ENCODE results near the gene SRSF12. TPM values are rescaled to one million over a fixed set of nuclear protein-coding genes. Genes with fewer than 3 reads are reported as not detected.

The SRSF12 gene
- total and polyA plus RNA-seq, 4 experiments from 2014 or later = 0.06 to 0.11 TPM; not detected in 2

DNA sequence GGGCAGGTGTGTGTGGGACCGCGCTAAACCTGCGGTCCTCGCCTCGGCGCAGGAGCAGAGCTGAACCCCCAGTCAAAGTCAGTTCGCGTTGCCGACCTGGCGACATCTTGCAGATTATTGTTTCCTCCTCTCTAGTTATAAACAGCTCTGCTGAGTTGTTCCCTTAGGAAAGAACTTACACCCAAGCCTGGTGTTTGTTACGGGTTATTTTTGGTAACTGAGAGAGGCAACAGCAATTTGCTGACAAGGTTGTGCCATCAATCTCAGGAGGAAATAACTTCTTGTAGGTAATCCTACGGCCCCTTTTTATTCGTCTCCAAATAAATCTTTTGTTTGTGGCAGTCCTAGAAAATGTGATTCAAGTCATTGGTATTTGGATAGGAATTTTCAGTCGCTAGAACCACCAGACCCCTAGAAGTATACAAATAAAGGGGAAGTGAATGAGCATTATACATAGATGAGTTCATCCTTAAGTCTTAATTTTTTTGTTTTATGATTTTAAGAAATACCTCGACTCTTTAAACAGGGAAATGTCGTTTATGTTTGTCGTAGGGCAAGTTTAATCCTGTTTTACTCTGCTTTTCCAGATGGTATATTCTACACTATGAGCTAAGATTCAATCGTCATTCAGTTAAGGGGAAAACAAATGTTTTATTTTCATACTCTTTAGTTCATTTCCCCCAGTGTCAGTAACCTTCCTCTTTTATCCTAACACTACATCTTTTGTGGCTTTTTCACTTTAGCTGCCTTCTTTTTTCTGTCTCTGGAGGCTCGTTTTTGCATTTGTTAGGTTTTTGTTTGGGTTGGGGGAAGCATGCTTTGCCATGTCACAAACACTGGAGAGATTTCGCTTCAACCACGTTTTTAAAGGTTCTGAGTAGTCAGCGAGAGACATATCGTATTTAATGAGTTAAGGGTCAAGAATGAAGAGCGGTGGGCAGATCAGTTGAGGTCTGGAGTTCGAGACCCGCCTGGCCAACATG lies 29.1 kb upstream of the SRSF12 start:
- ChIA-PET POLR2A (ENCODE audit: partially characterized antibody) (interaction anchor here (0.5 to 4.5 kb wide), 8 partner anchors 10 to 780 kb away, joined by 3 to 155 read pairs (median 4); partner anchors contain the start of genes PNRC1, RNGTT and UBE2J1), CTCF (ENCODE audit: partially characterized antibody) (interaction anchor here (1.3 to 2.5 kb wide), 3 partner anchors 11 to 226 kb away, joined by 3 to 19 read pairs (median 4); partner anchors contain the start of gene PNRC1)
- peaks cover 20% of the 10 kb centered on the region for H3K4me1 ChIP-seq (ENCODE audit: insufficient read depth, low read length)
- DNase-seq = peak in 1 of 5 donors; percentile 27
- no peaks in the 10 kb centered on the region for H3K27me3 Mint-ChIP-seq
- H3K9me3 Mint-ChIP-seq = no peaks in the 10 kb centered on the region
- H3K4me3 ChIP-seq (ENCODE audit: low read length in 2 of 2) = peak overlapping the region; percentile 34 to 44
- intact Hi-C loops (cut with micrococcal nuclease) = loop anchor here (5.0 kb wide), 1 partner anchor 205 kb away; the partner anchor contains the start of gene UBE2J1
- H3K9me3 ChIP-seq (ENCODE audit: control insufficient read depth in 1 of 2, low read length in 2 of 2) = no peaks in the 10 kb centered on the region
- peak overlapping the region; percentile 66 for H3K27ac ChIP-seq (ENCODE audit: low read depth, low read length)
- H3K36me3 ChIP-seq (ENCODE audit: insufficient read depth, low read length) = no peaks in the 10 kb centered on the region
- peak overlapping the region in 6 of 7 donors; percentile 15 to 86 (median 74) for H3K27ac Mint-ChIP-seq
- H3K27me3 ChIP-seq (ENCODE audit: insufficient read depth, low read length) = no peaks in the 10 kb centered on the region
- H3K36me3 Mint-ChIP-seq = peaks cover 6 to 26% of the 10 kb centered on the region in 2 donors
- peak overlapping the region; percentile 80 to 89 (median 87) for H3K4me3 Mint-ChIP-seq
- peaks cover 18 to 35% (median 27%) of the 10 kb centered on the region in 4 donors for H3K4me1 Mint-ChIP-seq

DNA sequence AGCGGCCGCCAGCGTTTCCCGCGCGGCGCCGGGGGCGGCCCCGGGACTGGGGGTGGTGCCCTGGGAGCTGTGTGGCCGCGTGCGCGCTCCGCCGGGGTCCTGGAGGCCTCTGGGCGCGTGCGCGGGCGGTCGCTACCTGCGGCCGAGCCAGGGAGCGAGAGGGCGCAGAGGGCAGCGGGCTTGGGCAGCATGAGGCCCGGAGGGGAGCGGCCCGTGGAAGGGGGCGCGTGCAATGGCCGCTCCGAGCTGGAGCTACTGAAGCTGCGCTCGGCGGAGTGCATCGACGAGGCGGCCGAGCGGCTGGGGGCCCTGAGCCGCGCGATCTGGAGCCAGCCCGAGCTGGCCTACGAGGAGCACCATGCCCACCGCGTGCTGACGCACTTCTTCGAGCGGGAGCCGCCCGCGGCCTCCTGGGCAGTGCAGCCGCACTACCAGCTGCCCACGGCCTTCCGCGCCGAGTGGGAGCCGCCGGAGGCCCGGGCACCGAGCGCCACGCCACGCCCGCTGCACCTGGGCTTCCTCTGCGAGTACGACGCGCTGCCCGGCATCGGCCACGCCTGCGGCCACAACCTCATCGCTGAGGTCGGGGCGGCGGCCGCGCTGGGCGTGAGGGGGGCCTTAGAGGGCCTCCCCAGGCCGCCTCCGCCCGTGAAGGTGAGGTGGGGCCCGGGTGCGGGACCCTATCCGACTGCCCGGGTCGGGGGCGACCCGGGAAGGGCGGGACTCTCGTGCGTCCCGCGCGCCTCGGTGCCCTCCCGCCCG lies 28.3 kb upstream of the SRSF12 start, which contains the start of gene PM20D2:
Gene PM20D2, plus strand, starts transcription at position 100 of the 762 bp plus-strand sequence. Its CDS starts 90 bp downstream, at position 190.
- peak within 1 kb of the TSS; percentile 66 for H3K27ac ChIP-seq (ENCODE audit: low read depth, low read length)
- POLR2A ChIA-PET (ENCODE audit: partially characterized antibody) = interaction anchor here (0.5 to 4.5 kb wide), 15 partner anchors 8 to 492 kb away, joined by 3 to 155 read pairs (median 4); partner anchors contain the start of genes LYRM2, PNRC1, RNGTT and UBE2J1

GRCh38 chr6:89145091-89145955 lies 27.5 kb upstream of the SRSF12 start:
- DNase-seq = peak in 4 of 5 donors; percentile 49 to 56 (median 54)
- H3K4me1 ChIP-seq (ENCODE audit: insufficient read depth, low read length) = peaks cover 20% of the 10 kb centered on the region
- peak overlapping the region; percentile 89 to 98 (median 94) for H3K27ac Mint-ChIP-seq
- intact Hi-C loops (cut with micrococcal nuclease) = loop anchor here (1.0 to 5.0 kb wide), 3 partner anchors 65 to 207 kb away; partner anchors contain the start of genes PNRC1 and UBE2J1
- peaks cover 0 to 20% of the 10 kb centered on the region in 2 donors for H3K36me3 Mint-ChIP-seq
- H3K27ac ChIP-seq (ENCODE audit: low read depth, low read length) = peak overlapping the region; percentile 66
- no peaks in the 10 kb centered on the region for H3K27me3 ChIP-seq (ENCODE audit: insufficient read depth, low read length)
- no peaks in the 10 kb centered on the region for H3K9me3 Mint-ChIP-seq
- peak overlapping the region; percentile 33 to 44 for H3K4me3 ChIP-seq (ENCODE audit: low read length in 2 of 2)
- no peaks in the 10 kb centered on the region for H3K9me3 ChIP-seq (ENCODE audit: control insufficient read depth in 1 of 2, low read length in 2 of 2)
- peaks cover 18 to 35% (median 27%) of the 10 kb centered on the region in 4 donors for H3K4me1 Mint-ChIP-seq
- ChIA-PET POLR2A (ENCODE audit: partially characterized antibody) (interaction anchor here (0.8 to 4.5 kb wide), 12 partner anchors 9 to 493 kb away, joined by 3 to 155 read pairs (median 4); partner anchors contain the start of genes LYRM2, PNRC1, RNGTT and UBE2J1), CTCF (ENCODE audit: partially characterized antibody) (interaction anchor here (1.0 to 2.9 kb wide), 7 partner anchors 16 to 227 kb away, joined by 3 to 19 read pairs (median 5); partner anchors contain the start of gene PNRC1)
- H3K27me3 Mint-ChIP-seq = no peaks in the 10 kb centered on the region
- no peaks in the 10 kb centered on the region for H3K36me3 ChIP-seq (ENCODE audit: insufficient read depth, low read length)
- H3K4me3 Mint-ChIP-seq = peak overlapping the region; percentile 90 to 99 (median 96)

More for the DNA sequence above, 28.3 kb upstream of the SRSF12 start, which contains the start of gene PM20D2:
- peaks cover 0 to 20% of the 10 kb centered on the region in 2 donors for H3K36me3 Mint-ChIP-seq
- H3K27ac Mint-ChIP-seq = peak within 1 kb of the TSS; percentile 89 to 98 (median 94)
- H3K4me1 ChIP-seq (ENCODE audit: insufficient read depth, low read length) = peaks cover 20% of the 10 kb centered on the region
- H3K27me3 ChIP-seq (ENCODE audit: insufficient read depth, low read length) = no peaks in the 10 kb centered on the region
- H3K4me3 Mint-ChIP-seq = peak within 1 kb of the TSS; percentile 90 to 99 (median 96)
- CTCF ChIA-PET (ENCODE audit: partially characterized antibody) = interaction anchor here (1.0 to 2.9 kb wide), 6 partner anchors 17 to 226 kb away, joined by 3 to 19 read pairs (median 4); partner anchors contain the start of gene PNRC1
- H3K4me3 ChIP-seq (ENCODE audit: low read length in 2 of 2) = peak within 1 kb of the TSS; percentile 34 to 44
- no peaks in the 10 kb centered on the region for H3K36me3 ChIP-seq (ENCODE audit: insufficient read depth, low read length)
- no peaks in the 10 kb centered on the region for H3K9me3 ChIP-seq (ENCODE audit: control insufficient read depth in 1 of 2, low read length in 2 of 2)
- no peaks in the 10 kb centered on the region for H3K9me3 Mint-ChIP-seq
- intact Hi-C loops (cut with micrococcal nuclease) = loop anchor here (1.0 to 5.0 kb wide), 3 partner anchors 66 to 206 kb away; partner anchors contain the start of genes PNRC1 and UBE2J1
- H3K27me3 Mint-ChIP-seq = no peaks in the 10 kb centered on the region
- peaks cover 18 to 35% (median 27%) of the 10 kb centered on the region in 4 donors for H3K4me1 Mint-ChIP-seq
- DNase-seq = peak; percentile 52 to 61 (median 57)

DNA sequence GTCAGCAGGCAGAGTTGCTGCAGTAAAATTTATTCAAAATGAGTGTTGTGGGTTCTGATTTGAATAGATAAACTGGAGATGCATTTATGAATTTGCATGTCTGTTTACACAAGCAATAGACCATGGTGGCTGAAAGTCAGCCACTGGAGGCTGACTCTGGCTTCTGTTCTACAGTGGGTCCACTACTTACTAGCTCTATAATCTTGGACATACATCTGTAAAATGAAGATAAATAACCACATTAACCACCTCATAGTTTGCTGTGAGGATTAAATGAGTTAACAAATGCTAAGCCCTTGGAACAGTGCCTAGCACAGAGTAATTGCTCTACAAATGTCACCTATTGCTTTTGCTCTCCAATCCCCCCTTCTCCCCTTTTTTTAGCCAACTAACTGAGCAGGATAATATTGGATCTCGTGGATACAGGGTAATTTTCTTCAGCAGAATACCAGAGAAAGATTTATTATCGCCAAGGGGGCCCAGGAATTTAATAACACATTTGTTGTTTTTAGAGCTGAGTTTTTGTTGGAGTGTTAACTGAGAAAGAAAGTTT lies 26.6 kb upstream of the SRSF12 start:
- peaks cover 16 to 30% (median 24%) of the 10 kb centered on the region in 4 donors for H3K4me1 Mint-ChIP-seq

GRCh38 chr6:89140347-89141156 lies 22.7 kb upstream of the SRSF12 start:
- Histone ChIP-seq H3K9me3 (ENCODE audit: control insufficient read depth in 1 of 2, low read length in 2 of 2) (no peaks in the 10 kb centered on the region), H3K4me3 (ENCODE audit: low read length in 2 of 2) (no peak overlapping the region), H3K4me1 (ENCODE audit: insufficient read depth, low read length) (no peaks in the 10 kb centered on the region), H3K36me3 (ENCODE audit: insufficient read depth, low read length) (no peaks in the 10 kb centered on the region), H3K27ac (ENCODE audit: low read depth, low read length) (no peak overlapping the region), H3K27me3 (ENCODE audit: insufficient read depth, low read length) (no peaks in the 10 kb centered on the region)
- Mint-ChIP-seq H3K27ac (peak overlapping the region in 2 of 7 donors; percentile 49 to 54), H3K4me1 (peaks cover 2 to 7% (median 3%) of the 10 kb centered on the region in 4 donors), H3K4me3 (no peak overlapping the region), H3K36me3 (peaks cover 0 to 2% of the 10 kb centered on the region in 2 donors), H3K9me3 (no peaks in the 10 kb centered on the region), H3K27me3 (no peaks in the 10 kb centered on the region)
- ChIA-PET POLR2A (ENCODE audit: partially characterized antibody) (no interaction called here), CTCF (ENCODE audit: partially characterized antibody) (interaction anchor here (0.7 kb wide), 1 partner anchor 158 kb away, joined by 4 read pairs; no protein-coding TSS in a partner anchor)
- no peak for DNase-seq
- intact Hi-C loops (cut with micrococcal nuclease) = no loop called here

More for the DNA sequence above, 26.6 kb upstream of the SRSF12 start:
- Histone ChIP-seq H3K4me3 (ENCODE audit: low read length in 2 of 2) (no peak overlapping the region), H3K27me3 (ENCODE audit: insufficient read depth, low read length) (no peaks in the 10 kb centered on the region), H3K27ac (ENCODE audit: low read depth, low read length) (no peak overlapping the region), H3K4me1 (ENCODE audit: insufficient read depth, low read length) (peaks cover 20% of the 10 kb centered on the region), H3K36me3 (ENCODE audit: insufficient read depth, low read length) (no peaks in the 10 kb centered on the region), H3K9me3 (ENCODE audit: control insufficient read depth in 1 of 2, low read length in 2 of 2) (no peaks in the 10 kb centered on the region)
- H3K27ac Mint-ChIP-seq = peak overlapping the region in 3 of 7 donors; percentile 42 to 77 (median 46)
- H3K4me3 Mint-ChIP-seq = peak overlapping the region in 3 of 8 donors; percentile 18 to 58 (median 32)
- H3K9me3 Mint-ChIP-seq = no peaks in the 10 kb centered on the region
- CTCF ChIA-PET (ENCODE audit: partially characterized antibody) = interaction anchor here (1.3 to 2.9 kb wide), 4 partner anchors 65 to 228 kb away, joined by 4 to 19 read pairs (median 9); partner anchors contain the start of gene PNRC1
- DNase-seq = no peak
- intact Hi-C loops (cut with micrococcal nuclease) = no loop called here
- H3K27me3 Mint-ChIP-seq = no peaks in the 10 kb centered on the region
- H3K36me3 Mint-ChIP-seq = peaks cover 0 to 14% of the 10 kb centered on the region in 2 donors
- POLR2A ChIA-PET (ENCODE audit: partially characterized antibody) = interaction anchor here (1.7 to 4.5 kb wide), 3 partner anchors 59 to 205 kb away, joined by 6 to 155 read pairs (median 10); partner anchors contain the start of gene PNRC1
